Anterior cingulate cortex (tissue), 58 donors: ENCODE data around the gene IL37.
"Not testable (repeated sequence)": the region's sequence is repeated elsewhere in the genome, so short reads cannot be mapped to it uniquely, and the experiment has no call there.

Source experiments
- DNase-seq, 58 donors: peaks; one replicate each; lab custom pipeline; 2025; lab: John Stamatoyannopoulos, UW

The IL37 gene

DNA sequence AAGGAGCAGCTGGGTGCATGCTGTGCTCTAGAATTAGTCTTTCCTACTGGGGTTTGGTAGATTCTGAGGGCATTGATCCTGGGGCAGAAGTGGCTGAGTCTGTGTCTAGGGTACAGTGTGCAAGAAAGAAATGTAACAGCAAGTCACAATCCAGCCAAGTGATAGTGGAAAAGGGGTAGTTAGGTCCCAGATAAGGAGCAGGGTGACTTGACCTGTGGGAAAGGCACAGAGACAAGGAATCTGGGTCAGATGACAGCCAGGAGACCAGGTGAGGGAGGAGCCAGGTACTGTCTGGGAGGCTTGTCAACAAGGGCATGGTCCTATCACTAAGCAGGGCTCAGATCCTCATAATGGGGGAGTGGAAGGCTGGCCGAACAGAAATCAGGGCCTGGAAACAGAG is 8.1 kb downstream of the IL37 start:
- no peak for DNase-seq

DNA sequence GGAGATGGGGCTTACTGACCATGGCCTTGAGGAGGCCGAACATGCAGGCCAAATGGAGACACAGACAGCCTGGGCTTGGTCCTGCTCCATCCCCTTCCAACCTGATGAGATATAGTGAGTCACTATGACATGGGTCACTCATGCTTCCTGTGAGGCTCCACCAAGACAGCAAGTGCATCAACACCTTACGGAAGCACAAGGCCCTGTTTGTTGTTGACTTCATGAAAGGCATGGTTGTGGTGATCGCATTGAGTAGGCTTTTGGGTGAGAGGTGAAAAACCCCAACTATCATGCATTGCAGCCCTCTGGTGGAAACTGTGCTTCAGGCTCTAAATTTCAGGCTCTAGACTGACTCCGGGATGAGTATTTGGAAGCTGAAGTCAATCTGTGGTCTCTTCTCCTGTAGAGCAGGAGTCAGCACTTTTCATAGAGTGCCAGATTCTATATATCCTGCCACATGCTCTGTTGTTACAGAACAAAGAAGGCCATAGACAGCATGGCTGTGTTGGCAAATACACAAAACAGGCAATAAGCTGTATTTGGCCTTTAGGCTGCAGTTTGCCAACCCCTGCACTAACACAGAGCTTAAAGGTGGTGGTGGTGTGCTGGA is 10.1 kb downstream of the IL37 start:
- no peak for DNase-seq

DNA sequence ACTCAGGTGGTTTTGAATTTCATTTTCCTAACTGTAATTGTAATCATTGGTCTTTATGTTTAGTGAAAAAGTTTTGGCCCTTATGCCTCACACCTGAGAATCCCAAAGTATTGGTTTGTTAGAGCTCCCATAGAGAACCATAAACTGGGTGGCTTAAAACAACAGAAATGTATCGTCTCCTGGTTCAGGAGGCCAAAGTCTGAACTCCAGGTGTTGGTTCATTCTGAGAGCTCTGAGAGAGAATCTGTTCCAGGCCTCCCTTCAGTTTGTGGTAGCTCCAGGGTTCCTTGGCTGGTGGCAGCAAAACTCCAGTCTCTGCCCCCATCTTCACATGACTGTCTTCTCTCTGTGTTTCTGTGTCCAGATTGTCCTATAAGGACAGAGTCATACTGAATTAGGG is 11.0 kb downstream of the IL37 start:
- DNase-seq: no peak

DNA sequence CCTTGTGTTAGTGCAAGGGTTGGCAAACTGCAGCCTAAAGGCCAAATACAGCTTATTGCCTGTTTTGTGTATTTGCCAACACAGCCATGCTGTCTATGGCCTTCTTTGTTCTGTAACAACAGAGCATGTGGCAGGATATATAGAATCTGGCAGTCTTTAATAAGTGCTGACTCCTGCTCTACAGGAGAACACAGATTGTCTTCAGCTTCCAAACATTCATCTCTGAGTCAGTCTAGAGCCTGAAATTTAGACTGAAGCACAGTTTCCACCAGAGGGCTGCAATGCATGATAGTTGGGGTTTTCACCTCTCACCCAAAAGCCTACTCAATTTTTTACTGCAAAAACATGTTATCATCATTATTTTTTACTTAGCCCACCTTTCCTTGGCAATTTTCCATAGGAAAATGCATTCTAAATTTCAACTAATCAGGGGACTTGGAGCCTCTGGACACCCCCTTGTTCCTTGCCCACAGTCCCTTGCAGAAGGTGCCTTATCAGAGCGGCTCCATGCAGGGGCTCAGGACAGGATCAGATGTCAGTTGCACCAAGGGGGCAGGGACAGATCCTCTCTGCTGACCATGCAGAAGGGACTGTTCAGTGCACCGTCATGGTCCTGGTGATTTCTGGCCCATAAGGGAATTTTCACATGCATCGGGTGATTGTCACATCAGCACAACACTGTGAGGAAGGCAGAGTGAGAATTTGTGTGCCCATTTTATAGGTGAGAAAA is 12.4 kb downstream of the IL37 start:
- no peak for DNase-seq

DNA sequence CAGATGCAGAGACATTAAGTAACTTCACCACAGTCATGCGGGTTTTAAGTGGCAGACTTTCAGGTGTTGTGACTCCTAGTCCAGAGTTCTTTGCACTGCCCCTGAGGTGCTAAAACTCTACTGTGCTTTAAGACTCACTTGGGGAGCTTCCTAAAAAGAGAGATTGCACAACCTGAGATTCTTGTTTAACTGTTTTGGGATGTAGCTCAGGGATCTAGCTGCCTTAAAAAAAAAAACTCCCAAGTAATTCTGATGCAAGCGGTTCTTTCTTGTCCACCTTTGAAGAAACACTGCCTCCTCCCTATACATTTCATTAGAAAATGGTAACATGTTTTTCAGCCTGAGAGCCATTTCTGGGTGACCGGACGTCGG is 13.0 kb downstream of the IL37 start:
- no peak for DNase-seq

DNA sequence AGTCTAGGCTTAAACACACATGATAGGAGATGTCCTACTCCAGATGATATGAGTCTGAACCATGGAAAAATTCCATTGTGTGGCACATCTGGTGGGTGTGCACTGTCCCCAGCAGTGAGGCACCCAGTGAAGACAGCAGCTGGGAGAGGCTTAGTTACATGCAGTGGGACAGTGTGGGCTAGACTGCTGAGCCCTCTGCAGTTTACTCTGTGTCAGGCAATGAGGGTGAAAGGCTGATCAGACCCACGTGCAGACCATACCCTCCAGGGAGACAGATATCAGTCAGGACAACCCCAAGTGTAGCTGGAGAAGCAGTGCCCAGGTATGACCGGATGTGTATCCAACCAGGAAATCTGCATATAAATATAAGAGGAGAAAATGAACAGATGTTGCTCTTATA is 13.4 kb downstream of the IL37 start:
- DNase-seq: no peak

DNA sequence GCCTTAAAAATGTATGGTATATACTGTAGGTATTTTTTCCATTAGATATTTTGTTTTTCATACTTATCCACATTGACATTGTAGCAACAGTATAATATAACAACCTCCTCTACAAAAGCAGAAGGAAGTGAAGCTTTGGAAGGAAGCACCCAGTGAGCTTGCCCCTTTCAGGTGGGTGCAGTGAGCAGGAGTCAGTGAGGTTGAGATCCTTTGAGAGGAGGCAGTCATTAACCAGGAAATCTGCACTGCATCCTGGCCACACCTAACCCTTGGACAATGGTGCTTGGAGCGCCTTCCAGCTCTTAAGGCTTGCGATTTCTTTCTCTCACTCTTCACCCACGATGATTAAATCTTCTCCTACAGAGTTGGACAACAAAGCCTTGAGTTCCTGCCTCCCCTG is 13.9 kb downstream of the IL37 start:
- no peak for DNase-seq

DNA sequence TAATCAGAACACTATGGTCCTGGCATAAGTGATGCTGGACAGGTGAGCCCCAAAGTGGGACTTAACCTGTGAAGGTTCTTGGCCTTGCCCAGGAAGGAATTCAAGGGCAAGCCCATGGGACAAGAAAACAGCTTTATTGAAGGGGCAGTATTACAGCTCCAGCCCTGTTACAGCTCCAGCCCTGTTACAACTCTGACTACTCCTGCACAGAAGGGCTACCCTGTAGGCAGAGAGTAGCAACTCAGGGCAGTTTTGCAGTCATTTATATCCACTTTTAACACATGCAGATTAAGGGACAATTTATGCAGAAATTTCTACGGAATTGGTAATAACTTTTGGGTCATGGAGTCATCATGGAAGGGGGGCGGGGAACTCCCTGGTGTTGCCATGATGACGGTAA is 15.7 kb downstream of the IL37 start:
- no peak for DNase-seq

DNA sequence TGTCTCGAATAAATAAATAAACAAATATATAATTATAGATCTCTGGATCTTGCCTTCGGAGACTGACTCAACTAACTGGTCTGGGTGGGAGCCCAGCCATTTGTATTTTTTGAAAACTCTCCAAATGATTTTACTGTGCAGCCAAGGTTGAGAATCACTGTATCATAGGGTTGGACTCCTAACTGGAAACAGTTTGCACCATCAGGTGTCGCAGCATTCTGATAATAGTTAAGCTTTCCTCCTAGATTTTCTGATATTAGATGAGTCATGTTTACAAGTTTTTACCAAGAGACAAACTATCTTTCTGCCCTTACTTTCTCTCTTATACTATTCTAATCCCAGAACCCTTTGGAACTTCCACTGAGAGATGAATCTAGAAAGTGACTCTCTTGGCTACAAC is 16.8 kb downstream of the IL37 start:
- DNase-seq: no peak

DNA sequence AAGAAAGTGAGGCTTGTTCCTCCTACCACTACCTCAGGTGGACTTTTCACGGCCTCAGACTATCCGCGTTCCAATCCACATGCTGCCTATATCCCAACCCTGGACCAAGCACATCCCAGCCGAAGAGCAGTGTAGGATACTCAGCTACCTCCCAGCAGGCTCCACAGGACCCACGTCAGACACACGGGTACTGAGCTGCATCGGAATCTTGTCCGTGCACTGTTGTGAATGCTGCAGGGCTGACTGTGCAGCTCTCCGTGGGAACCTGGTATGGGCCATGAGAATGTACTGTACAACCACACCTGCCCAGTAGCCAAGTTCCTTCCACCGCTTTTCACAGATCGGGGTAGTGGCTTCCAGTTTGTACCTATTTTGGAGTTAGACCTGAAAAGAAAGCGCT is 22.3 kb downstream of the IL37 start:
- DNase-seq: no peak

DNA sequence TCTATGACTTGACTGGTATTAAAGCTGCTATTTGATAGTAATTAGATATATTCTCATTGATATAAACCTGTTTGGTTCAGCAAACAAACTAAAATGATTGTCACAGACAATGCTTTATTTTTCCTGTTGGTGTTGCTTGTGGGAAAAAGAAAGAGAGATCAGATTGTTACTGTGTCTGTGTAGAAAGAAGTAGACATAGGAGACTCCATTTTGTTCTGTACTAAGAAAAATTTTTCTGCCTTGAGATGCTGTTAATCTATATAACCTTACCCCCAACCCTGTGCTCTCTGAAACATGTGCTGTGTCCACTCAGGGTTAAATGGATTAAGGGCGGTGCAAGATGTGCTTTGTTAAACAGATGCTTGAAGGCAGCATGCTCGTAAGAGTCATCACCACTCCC is 23.2 kb downstream of the IL37 start:
- not testable (repeated sequence) for DNase-seq

DNA sequence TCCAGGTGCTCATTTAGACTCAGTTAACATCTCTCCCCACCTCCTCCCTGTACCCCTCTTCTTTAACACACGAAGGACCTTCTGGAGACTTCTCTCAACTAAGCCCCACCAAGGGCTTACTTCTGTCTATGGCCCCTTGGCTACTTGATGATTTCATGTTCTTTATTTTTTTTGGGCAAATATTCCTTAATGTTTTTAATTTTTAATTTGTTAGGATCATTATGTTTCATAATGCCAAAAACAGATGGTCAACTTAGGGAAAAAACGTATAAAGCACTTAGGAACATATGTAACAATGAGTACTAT is 25.9 kb downstream of the IL37 start:
- DNase-seq: no peak

DNA sequence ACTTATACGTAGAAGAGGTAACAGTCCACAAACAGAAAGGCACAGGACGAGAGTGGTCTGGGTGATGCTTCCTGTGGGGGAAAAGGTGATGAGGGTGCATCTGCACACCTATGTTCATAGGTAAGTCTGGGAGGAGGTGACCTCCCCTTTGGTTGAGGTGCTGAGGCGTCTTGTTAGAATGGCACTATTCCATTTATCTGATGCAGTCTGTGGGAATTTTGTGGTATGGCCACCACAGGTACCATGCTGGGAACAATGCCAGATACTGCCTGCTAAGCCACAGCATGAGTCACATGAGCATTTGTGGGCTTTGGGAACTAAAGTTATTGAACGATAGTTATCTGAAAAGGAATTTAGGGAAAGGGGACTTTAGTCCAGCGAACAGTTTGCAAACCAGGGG is 27.9 kb downstream of the IL37 start:
- DNase-seq: no peak

DNA sequence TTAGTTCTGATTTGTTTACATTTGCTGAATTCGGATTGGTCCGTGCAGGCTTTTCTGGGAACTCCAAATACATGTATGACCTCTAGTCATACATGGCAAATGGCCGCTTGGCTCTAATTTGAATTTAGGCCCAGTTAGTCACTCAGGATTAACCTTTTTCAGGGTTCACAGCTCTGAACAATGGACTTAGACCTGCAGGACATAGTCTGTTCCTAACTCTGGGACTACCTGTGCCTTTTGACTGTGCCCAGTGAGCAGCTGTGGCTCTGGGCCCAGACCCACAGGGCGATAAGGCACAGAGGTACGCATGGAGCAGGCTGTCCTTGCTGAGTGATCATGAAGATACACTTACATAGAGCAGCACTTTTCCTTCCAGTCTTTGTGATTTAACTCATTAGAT is 28.5 kb downstream of the IL37 start:
- no peak for DNase-seq

DNA sequence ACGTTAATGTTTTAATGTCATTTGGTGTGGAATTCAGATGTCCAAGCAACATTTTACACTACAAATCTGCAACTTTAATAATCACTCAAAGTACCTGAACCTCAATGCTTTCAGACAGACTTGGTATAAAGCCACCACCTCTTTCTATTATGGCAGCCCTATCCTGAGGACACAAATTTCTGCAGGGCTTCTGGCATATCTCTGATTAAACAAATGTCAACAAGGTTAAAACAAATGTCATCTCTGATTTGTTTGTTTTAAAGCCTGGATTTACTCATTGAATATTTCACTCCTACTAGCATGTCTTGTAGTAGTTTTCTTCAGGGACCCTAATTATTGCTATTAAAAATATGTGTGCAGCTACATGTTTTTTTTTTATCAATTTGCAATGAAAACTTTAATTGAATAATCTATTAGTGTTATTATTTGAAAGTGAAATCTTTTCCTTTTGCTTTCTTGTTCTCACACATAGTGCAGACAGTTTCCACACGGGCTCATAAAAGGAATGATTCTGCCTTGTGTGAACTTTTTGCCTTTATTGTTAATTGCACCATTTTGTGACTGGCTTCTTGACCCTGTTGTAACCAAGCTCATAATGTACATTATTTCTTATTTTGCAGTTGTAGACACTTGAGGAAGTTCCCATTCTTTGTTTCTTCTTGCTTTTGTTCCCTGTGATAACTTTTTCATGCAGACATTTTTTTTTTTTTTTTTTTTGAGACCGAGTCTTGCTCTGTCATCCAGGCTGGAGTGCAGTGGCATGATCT is 30.1 kb downstream of the IL37 start:
- no peak for DNase-seq

DNA sequence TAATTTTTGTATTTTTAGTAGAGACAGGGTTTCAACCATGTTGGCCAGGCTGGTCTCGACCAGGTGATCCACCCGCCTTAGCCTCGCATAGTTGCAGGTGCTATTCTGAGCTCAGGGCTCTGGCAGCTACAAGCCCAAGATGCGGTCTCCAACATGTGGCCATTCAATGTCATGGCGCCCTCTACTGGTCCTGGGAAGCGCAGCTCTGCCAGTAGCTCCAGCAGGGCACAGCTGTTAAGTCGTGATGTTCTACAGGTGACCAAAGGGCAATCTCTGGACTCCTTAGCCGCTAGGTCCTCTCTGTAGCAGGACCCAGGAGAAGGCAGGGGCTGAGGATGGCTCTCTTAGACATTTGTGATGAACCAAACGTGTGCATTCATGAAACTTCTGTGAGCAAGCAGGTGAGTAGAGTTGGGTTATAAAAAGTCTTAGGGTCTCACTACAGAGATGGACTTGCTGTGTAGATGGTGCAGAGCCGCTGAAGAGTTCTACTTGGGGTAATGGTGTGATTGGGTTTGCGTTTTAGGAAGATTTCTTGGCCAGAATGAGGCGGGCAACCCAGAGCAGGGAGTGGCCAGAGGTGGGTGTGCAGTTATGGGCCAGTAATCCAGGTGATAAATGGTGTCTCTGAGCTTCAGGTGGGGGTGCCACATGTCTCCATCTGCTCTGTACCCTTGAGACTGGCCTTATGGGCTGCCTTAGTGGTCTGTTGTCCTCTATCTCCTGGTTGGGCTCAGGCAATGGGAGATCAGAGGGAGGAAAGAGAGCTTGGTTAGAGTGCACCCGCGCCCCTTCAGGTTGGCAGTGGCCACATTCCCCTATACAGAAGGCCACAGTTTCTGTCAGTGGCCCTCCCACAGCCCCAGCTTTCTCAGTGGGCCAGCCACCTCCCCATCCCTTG is 31.0 kb downstream of the IL37 start:
- peak in 55 of 58 donors; percentile 6 to 83 (median 50) for DNase-seq

DNA sequence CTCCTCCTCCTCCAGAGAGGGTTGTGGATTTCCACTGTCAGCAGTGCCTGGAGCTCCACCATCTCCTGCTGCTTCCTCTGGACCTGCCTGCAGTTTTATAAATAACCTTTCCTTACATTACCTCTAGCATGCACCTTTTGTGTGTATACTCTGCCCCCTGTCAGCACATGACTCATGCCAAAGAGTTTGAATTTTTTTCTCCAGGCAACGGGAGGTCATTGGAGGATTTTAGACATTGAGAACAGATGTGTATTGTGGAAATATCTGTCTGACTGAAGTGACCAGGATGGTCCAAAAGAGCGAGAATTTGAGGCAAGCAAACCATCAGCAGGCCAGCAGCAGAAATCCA is 31.7 kb downstream of the IL37 start:
- DNase-seq: no peak

DNA sequence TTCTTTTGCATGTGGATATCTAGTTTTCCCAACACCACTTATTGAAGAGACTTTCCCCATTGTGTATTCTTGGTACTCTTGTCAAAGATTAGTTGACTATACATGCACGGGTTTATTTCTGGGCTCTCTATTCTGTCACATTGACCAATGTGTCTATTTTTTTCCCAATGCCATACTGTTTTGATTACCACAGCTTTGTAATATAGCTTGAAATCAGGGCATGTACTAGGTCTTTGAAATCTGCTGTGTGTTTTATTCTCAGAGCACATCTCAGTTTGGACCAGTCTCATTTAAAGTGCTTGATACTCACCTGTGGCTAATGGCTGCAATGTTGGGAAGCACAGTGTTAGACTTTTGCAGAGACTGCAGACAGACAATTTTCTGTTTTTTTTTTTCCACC is 34.0 kb downstream of the IL37 start:
- DNase-seq: no peak

DNA sequence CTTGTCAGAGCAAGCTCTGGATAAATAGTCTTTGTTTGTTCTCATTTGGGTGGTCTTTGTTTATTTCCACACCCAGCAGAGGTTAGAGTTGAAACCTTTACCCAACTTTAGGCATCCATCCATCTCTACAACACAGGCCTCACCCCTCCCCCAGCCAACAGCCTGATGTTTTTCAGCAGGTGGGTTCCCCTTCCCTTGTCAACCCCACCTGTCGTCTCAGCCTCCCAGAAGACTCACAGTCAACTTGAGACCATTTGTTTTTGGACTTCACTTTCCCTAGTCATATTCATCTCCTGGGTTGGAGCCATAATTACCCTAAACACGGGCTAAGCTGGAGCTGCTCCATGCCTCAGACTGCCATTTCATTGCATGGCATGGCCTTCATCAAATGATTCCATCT is 35.1 kb downstream of the IL37 start:
- no peak for DNase-seq

DNA sequence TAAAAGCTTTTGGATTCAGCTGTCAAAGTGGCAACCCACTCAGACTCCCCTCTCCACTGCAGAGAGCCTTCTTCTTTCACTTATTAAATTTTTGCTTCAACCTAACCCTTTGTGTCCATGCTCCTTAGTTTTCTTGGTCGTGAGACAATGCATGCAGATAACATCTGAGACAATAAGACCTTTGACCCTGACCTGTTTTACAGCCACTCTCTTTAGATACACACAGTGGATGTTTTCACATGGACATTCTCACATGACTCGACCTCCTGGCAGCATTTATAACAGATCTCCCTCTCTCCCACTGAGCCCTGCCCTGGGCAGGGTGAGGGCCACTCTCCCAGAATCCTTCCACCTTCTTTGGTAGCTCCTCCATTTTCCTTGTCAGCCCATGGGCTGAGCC is 36.4 kb downstream of the IL37 start:
- DNase-seq: no peak

DNA sequence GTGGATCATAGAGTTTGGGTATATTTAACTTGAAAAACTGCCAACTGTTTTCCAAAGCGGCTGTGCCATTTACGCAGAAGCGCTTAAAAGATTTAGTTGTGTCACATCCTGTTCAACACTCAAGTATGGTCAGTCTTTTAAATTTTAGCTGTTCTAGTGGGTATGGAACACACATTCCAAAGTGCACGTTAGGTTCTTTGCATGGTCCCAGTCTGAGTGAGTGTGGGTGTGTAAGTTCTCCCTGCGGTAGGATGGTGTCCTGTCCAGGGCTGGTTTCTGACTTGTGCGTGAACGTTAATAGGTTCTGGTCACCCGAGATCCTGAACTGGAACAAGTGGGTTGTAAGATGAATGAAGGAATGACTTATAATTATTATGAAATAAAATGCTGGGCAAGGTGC is 38.5 kb downstream of the IL37 start:
- DNase-seq: no peak
